DOHH2 (cell line): ENCODE results near the gene CEP152.

Experiments
- H3F3A ChIP-seq: fragments of 200-600 bp; sonication (generic), shearing (Covaris generic); 2 replicates; pipeline ENCODE4 v1.6.0; 2016; ENCODE audit warnings: antibody characterized with exemption, mild to moderate bottlenecking; ENCODE audit not compliant: control insufficient read depth, insufficient read depth
- H3K27ac ChIP-seq: fragments of 200-600 bp; sonication (generic); 2 replicates; pipeline ENCODE4 v1.5.1; 2014; ENCODE audit warnings: low read depth, mild to moderate bottlenecking, low read length, moderate library complexity
- H3K27me3 ChIP-seq: fragments of 200-600 bp; sonication (generic); 2 replicates; pipeline ENCODE4 v1.6.1; 2014; ENCODE audit warnings: mild to moderate bottlenecking, low read length, mixed read lengths; ENCODE audit not compliant: control insufficient read depth
- H3K36me3 ChIP-seq: fragments of 200-600 bp; sonication (generic); 2 replicates; pipeline ENCODE4 v1.6.1; 2014; ENCODE audit warnings: mild to moderate bottlenecking, low read length, moderate library complexity, mixed read lengths; ENCODE audit not compliant: control insufficient read depth
- H3K4me1 ChIP-seq: fragments of 200-600 bp; sonication (generic); 2 replicates; pipeline ENCODE4 v1.6.1; 2014; ENCODE audit warnings: mild to moderate bottlenecking, low read length, mixed read lengths; ENCODE audit not compliant: control insufficient read depth
- H3K4me2 ChIP-seq: fragments of 200-600 bp; sonication (generic); 2 replicates; pipeline ENCODE4 v1.6.0; 2014; ENCODE audit warnings: mild to moderate bottlenecking, low read length, moderate library complexity
- H3K4me3 ChIP-seq: fragments of 200-600 bp; sonication (generic); 2 replicates; pipeline ENCODE4 v1.5.1; 2014; ENCODE audit warnings: mild to moderate bottlenecking, low read length, mixed read lengths
- H3K79me2 ChIP-seq: fragments of 200-600 bp; sonication (generic); 2 replicates; pipeline ENCODE4 v1.6.1; 2014; ENCODE audit warnings: mild to moderate bottlenecking, low read length, mixed read lengths; ENCODE audit not compliant: control insufficient read depth
- H3K9me2 ChIP-seq: fragments of 200-600 bp; sonication (generic); replicated peaks from 2 replicates; pipeline ENCODE4 v1.6.1; 2014; ENCODE audit warnings: mild to moderate bottlenecking, low read length, mixed read lengths; ENCODE audit not compliant: control insufficient read depth
- H3K9me3 ChIP-seq: fragments of 200-600 bp; sonication (generic); 2 replicates; pipeline ENCODE4 v1.6.1; 2014; ENCODE audit warnings: antibody characterized with exemption, low read length, mixed read lengths; ENCODE audit not compliant: control insufficient read depth, insufficient read depth
- H4K20me1 ChIP-seq: fragments of 200-600 bp; sonication (generic); 2 replicates; pipeline ENCODE4 v1.6.0; 2014; ENCODE audit warnings: low read depth, mild to moderate bottlenecking, antibody characterized with exemption, low read length, moderate library complexity; ENCODE audit not compliant: control insufficient read depth, insufficient read depth
- EZH2phosphoT487 ChIP-seq: fragments of 200-600 bp; sonication (generic); IDR thresholded peaks from 2 replicates; pipeline ENCODE4 v1.6.1; 2017; ENCODE audit warnings: borderline replicate concordance, mild to moderate bottlenecking, antibody characterized with exemption, low read length, moderate library complexity, mixed read lengths
- TF ChIP-seq, protein P1 (sequence below): fragments of 200-600 bp; sonication (generic); IDR thresholded peaks from one replicate; pipeline ENCODE4 v1.5.1; 2014; ENCODE audit warnings: antibody characterized with exemption, mild to moderate bottlenecking, low read depth, low read length; ENCODE audit not compliant: poor library complexity, severe bottlenecking

Gene CEP152

GRCh38 chr15:48777645-48778330 lies 33.1 kb downstream of the CEP152 start:
- Histone ChIP-seq H3K9me2 (no peaks in the 10 kb centered on the region), H3K27ac (no peak overlapping the region), H3K4me1 (no peaks in the 10 kb centered on the region), H3K4me2 (no peak overlapping the region), H3K9me3 (no peaks in the 10 kb centered on the region), H4K20me1 (no peaks in the 10 kb centered on the region), H3F3A (no peaks in the 10 kb centered on the region), H3K79me2 (no peaks in the 10 kb centered on the region), H3K27me3 (no peaks in the 10 kb centered on the region), H3K4me3 (no peak overlapping the region), H3K36me3 (peaks cover 64% of the 10 kb centered on the region)
- TF ChIP-seq, protein P1, sequence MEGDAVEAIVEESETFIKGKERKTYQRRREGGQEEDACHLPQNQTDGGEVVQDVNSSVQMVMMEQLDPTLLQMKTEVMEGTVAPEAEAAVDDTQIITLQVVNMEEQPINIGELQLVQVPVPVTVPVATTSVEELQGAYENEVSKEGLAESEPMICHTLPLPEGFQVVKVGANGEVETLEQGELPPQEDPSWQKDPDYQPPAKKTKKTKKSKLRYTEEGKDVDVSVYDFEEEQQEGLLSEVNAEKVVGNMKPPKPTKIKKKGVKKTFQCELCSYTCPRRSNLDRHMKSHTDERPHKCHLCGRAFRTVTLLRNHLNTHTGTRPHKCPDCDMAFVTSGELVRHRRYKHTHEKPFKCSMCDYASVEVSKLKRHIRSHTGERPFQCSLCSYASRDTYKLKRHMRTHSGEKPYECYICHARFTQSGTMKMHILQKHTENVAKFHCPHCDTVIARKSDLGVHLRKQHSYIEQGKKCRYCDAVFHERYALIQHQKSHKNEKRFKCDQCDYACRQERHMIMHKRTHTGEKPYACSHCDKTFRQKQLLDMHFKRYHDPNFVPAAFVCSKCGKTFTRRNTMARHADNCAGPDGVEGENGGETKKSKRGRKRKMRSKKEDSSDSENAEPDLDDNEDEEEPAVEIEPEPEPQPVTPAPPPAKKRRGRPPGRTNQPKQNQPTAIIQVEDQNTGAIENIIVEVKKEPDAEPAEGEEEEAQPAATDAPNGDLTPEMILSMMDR = no peak
- no peak for TF ChIP-seq EZH2phosphoT487

GRCh38 chr15:48775546-48775945 lies 35.3 kb downstream of the CEP152 start:
- Histone ChIP-seq H3K36me3 (peaks cover 64% of the 10 kb centered on the region), H3F3A (no peaks in the 10 kb centered on the region), H3K9me2 (no peaks in the 10 kb centered on the region), H3K79me2 (no peaks in the 10 kb centered on the region), H3K4me3 (no peak overlapping the region), H3K27ac (no peak overlapping the region), H3K27me3 (no peaks in the 10 kb centered on the region), H3K4me2 (no peak overlapping the region), H4K20me1 (no peaks in the 10 kb centered on the region), H3K9me3 (no peaks in the 10 kb centered on the region), H3K4me1 (no peaks in the 10 kb centered on the region)
- TF ChIP-seq, protein P1 = no peak
- no peak for TF ChIP-seq EZH2phosphoT487

DNA sequence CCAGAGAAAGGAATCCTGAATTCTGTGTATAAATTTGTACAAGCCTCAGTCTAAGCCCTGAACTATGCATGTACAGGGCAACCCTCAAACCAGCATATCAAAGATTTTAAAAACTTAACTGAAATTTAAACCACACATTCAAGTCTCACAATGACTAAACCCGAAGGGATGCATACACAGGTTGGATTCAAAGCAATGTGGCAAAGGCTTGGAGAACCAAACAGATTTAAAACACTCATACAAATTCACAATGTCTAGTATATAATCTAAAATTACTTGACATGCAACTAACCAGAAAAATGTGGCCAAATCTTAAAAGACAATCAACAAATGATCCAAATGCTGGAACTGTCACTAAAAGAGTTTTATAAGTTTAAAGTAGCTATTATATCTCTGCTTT lies 36.4 kb downstream of the CEP152 start:
- peaks cover 65% of the 10 kb centered on the region for H3K36me3 ChIP-seq

More for the DNA sequence above, 36.4 kb downstream of the CEP152 start:
- H3K27me3 ChIP-seq = no peaks in the 10 kb centered on the region
- H3K4me3 ChIP-seq = no peak overlapping the region
- no peaks in the 10 kb centered on the region for H3K79me2 ChIP-seq
- no peak overlapping the region for H3K4me2 ChIP-seq
- no peaks in the 10 kb centered on the region for H3K9me2 ChIP-seq
- no peaks in the 10 kb centered on the region for H3K9me3 ChIP-seq
- H3K4me1 ChIP-seq = no peaks in the 10 kb centered on the region
- H4K20me1 ChIP-seq = no peaks in the 10 kb centered on the region
- no peak for TF ChIP-seq EZH2phosphoT487
- TF ChIP-seq, protein P1 = no peak
- no peaks in the 10 kb centered on the region for H3F3A ChIP-seq
- no peak overlapping the region for H3K27ac ChIP-seq
